AG10803 (cell line): ENCODE results near the gene PLXNA4.

Source experiments
- DNase-seq: peaks from one replicate; pipeline ENCODE4 v3.0.0; 2010; ENCODE audit warnings: low read depth
- H3K4me3 ChIP-seq: 2 replicates; pipeline ENCODE4 v1.5.1; 2011; ENCODE audit warnings: mild to moderate bottlenecking, low read length, control low read depth
- TF ChIP-seq, protein P1 (sequence below): conservative IDR thresholded peaks from 2 replicates; pipeline ENCODE4 v1.5.1; 2011; ENCODE audit warnings: mild to moderate bottlenecking, low read length, control low read depth, inconsistent platforms

Gene PLXNA4

DNA sequence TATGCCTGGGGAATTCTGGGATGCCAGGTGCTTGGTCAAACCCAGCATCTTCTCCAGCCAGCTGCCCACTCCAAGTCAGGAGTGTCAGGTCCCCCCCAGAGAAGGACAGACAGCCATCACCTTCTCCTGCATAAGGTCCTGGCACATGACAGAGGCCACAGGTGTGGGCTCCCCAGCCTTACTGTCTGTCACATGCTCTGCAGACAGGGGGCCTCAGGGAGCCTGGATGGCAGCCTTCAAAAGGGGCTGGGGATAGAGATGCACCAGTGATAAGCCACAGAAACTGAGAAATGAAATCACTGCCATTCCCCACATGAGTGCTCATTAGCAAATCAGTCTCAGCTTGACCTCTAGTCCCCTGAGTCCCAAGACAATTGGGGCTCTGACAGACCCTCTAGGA is 72.9 kb downstream of the PLXNA4 start:
- H3K4me3 ChIP-seq = no peak overlapping the region
- TF ChIP-seq, protein P1, sequence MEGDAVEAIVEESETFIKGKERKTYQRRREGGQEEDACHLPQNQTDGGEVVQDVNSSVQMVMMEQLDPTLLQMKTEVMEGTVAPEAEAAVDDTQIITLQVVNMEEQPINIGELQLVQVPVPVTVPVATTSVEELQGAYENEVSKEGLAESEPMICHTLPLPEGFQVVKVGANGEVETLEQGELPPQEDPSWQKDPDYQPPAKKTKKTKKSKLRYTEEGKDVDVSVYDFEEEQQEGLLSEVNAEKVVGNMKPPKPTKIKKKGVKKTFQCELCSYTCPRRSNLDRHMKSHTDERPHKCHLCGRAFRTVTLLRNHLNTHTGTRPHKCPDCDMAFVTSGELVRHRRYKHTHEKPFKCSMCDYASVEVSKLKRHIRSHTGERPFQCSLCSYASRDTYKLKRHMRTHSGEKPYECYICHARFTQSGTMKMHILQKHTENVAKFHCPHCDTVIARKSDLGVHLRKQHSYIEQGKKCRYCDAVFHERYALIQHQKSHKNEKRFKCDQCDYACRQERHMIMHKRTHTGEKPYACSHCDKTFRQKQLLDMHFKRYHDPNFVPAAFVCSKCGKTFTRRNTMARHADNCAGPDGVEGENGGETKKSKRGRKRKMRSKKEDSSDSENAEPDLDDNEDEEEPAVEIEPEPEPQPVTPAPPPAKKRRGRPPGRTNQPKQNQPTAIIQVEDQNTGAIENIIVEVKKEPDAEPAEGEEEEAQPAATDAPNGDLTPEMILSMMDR = no peak
- DNase-seq = no peak

DNA sequence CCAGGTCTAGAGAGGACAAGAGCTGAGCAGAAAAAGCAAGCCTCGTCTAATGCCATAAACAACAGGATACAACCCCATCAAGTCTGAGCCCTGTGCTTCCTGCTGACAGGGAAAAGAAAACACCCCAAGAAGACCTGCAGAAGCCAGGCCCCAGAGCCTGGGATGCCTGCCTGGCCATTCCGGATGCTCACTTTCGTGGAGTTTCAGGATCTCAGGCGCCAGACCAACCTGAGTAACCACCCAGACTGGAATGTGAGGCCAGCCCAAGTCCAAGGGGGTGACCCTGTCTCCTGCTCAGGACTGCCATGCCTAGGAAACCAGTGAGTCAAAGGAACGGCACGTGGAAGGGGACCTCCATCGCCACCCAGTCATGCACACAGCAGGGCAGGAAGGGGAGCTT is 74.3 kb downstream of the PLXNA4 start:
- no peak overlapping the region for H3K4me3 ChIP-seq
- DNase-seq = no peak
- TF ChIP-seq, protein P1 = no peak

DNA sequence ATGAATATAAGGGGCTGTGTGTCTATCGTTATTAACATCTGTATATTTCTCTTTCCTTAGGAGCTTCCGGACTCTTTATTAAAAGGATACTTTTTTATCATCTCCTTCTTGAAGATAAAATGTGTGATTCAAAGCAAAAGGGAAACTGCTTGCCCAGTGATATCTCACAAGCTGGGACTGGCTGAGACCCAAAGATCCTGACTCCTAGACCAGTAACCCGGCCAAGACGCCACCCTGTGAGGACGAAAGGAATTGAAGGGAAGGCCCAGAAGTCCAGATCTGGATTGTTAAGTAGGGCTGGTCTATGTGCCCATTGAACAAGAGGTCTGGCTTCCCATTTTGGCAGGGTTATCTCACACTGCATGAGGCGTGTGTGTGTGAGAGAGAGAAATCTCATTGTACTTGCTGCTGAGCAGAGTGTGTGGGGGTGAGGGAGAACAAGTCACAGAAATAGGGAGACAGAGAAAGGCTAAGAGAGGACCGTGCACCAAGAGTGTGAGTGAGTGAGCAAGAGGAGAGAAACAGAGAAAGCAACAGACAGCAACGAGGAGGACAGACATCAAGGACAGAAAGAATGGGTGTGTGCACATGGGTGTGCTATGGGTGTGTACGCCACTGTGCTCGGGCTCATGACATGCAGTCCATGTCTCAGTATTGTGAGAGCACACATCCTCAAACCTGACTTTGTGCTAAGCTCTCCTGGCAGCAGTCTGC is 75.4 kb downstream of the PLXNA4 start:
- TF ChIP-seq, protein P1 = peak; percentile 75
- H3K4me3 ChIP-seq = no peak overlapping the region
- DNase-seq = peak; percentile 76

DNA sequence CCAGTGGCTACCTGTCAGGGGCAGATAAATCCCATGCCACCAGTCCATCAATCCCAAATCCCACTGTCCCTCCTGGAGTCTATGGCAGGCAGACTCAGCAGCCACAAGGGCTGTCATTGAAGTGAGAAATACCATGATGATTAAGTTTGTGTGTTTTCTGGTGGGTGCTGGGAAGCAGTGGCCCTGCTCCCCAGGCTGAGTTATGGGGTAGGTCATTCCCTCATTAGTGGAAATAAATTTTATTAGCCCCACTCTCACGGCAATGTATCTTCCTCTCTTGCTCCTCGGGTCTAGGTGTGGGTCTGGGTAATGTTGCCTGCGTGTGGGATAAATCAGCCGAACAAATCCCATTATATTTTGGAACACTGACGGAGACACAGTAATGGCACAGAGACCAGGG is 76.8 kb downstream of the PLXNA4 start:
- TF ChIP-seq, protein P1 = no peak

DNA sequence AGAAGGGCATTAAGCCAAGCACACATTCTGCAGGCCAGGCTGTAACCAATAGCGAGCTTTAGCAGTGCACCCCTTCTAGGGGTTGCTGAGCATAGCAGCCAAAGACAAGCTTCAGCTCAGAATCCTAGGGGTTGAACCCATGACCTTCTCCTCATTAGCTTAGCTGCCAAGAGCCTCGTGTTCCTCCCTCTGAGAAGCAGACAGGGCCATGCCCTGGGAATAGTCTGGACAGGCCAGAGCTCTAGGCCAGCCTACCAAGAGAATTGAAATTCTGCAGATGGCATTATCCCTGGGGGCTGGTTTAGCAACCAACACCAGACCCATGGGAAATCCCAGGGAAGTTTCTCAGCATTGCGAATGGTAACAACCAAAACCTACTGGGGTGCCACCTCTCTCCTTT is 77.2 kb downstream of the PLXNA4 start:
- no peak for DNase-seq
- TF ChIP-seq, protein P1 = no peak
- no peak overlapping the region for H3K4me3 ChIP-seq

More for the DNA sequence above, 76.8 kb downstream of the PLXNA4 start:
- no peak for DNase-seq
- no peak overlapping the region for H3K4me3 ChIP-seq

DNA sequence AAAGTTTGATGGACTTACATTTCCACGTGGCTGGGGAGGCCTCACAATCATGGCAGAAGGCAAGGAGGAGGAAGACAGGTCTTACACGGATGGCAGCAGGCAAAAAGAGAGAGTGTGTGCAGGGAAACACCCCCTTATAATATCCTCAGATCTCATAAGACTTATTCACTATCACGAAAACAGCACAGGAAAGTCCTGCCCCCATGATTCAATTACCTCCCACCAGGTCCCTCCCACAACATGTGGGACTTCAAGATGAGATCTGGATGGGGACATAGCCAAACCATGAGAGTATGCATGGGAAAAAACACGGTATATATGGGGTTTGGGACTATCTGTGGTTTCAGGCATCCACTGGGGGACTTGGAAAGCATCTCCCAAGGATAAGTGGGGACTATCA is 78.0 kb downstream of the PLXNA4 start:
- DNase-seq = no peak
- TF ChIP-seq, protein P1 = no peak
- H3K4me3 ChIP-seq = no peak overlapping the region

DNA sequence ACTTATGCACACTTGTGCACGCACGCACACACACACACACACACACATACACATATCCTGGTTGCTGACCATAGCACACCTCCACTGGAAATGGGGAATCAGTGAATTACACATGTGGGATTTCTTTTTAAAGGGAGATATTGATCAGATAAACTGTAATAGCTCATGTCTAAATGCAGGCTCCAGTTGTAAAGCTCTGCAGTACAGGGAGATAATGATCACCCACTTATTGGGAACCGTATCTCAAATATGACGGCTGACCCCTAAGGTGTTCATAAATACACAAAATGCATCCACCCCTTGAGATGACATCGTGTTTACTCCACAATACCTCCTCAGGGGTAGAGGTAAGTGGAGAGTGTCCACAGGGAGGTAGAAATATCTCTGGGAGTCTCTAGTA is 79.2 kb downstream of the PLXNA4 start:
- no peak overlapping the region for H3K4me3 ChIP-seq
- no peak for DNase-seq
- TF ChIP-seq, protein P1 = no peak
